Keratinocyte (primary cell): ENCODE results near the gene SLC4A9. TPM values are rescaled to one million over a fixed set of nuclear protein-coding genes. Genes with fewer than 3 reads are reported as not detected.
A peak's percentile ranks its signal among the peaks of the same experiment; 100 is the strongest.

Experiments
- DNase-seq: peaks from one replicate; pipeline ENCODE4 v3.0.0-alpha.2; 2011; ENCODE audit warnings: low read depth, missing footprints, low spot score
- FAIRE-seq: peaks from 2 replicates; lab custom pipeline; 2011; peaks lifted over from hg19 to GRCh38; lab: Jason Lieb, UNC
- H2AFZ ChIP-seq: 2 replicates; pipeline ENCODE4 v1.6.0; 2012; ENCODE audit warnings: low read length, control low read depth, inconsistent platforms; ENCODE audit not compliant: control insufficient read depth
- H3K27ac ChIP-seq: 2 replicates; pipeline ENCODE4 v1.5.1; 2011; ENCODE audit warnings: low read length; ENCODE audit not compliant: control insufficient read depth, insufficient read depth
- H3K27me3 ChIP-seq: 3 replicates; pipeline ENCODE4 v1.6.0; 2011; ENCODE audit warnings: low read length; ENCODE audit not compliant: control insufficient read depth, insufficient read depth; ENCODE audit errors: extremely low read depth
- H3K36me3 ChIP-seq, 2 experiments: 2 replicates in 1 of 2; 3 replicates in 1 of 2; pipeline ENCODE4 v1.5.1; 2011; ENCODE audit warnings: low read length in 2 of 2, mild to moderate bottlenecking in 1 of 2; ENCODE audit not compliant: control insufficient read depth in 2 of 2, insufficient read depth in 2 of 2; ENCODE audit errors: extremely low read depth in 1 of 2
- H3K4me1 ChIP-seq: 3 replicates; pipeline ENCODE4 v1.5.1; 2011; ENCODE audit warnings: low read length; ENCODE audit not compliant: control insufficient read depth, insufficient read depth; ENCODE audit errors: extremely low read depth
- H3K4me2 ChIP-seq: 3 replicates; pipeline ENCODE4 v1.6.0; 2011; ENCODE audit warnings: low read depth, low read length; ENCODE audit not compliant: control insufficient read depth, insufficient read depth; ENCODE audit errors: extremely low read depth
- H3K4me3 ChIP-seq, 3 experiments: fragments of 200-600 bp in 1 of 3; sonication (generic) in 1 of 3; 2 replicates in 2 of 3; 3 replicates in 1 of 3; pipeline ENCODE4 v1.5.1; 2011 to 2016; ENCODE audit warnings: low read length in 3 of 3, mild to moderate bottlenecking in 3 of 3, control low read depth in 2 of 3, inconsistent platforms in 1 of 3, low read depth in 1 of 3, mixed read lengths in 1 of 3, mixed run types in 1 of 3, moderate library complexity in 1 of 3; ENCODE audit not compliant: control insufficient read depth in 2 of 3, insufficient read depth in 2 of 3; ENCODE audit errors: extremely low read depth in 1 of 3
- H3K79me2 ChIP-seq: 2 replicates; pipeline ENCODE4 v1.6.0; 2012; ENCODE audit warnings: low read length; ENCODE audit not compliant: control insufficient read depth, insufficient read depth
- H3K9ac ChIP-seq: 3 replicates; pipeline ENCODE4 v1.6.0; 2011; ENCODE audit warnings: low read length; ENCODE audit not compliant: control insufficient read depth, insufficient read depth; ENCODE audit errors: extremely low read depth
- H3K9me1 ChIP-seq: 3 replicates; pipeline ENCODE4 v1.6.0; 2011; ENCODE audit warnings: low read length; ENCODE audit not compliant: control insufficient read depth, insufficient read depth; ENCODE audit errors: extremely low read depth
- H3K9me3 ChIP-seq: 2 replicates; pipeline ENCODE4 v1.5.1; 2012; ENCODE audit warnings: low read depth, low read length; ENCODE audit not compliant: control insufficient read depth
- H4K20me1 ChIP-seq: 3 replicates; pipeline ENCODE4 v1.6.0; 2011; ENCODE audit warnings: low read length; ENCODE audit not compliant: control insufficient read depth, insufficient read depth; ENCODE audit errors: extremely low read depth
- CTCF ChIP-seq, 3 experiments: IDR thresholded peaks in 1 of 3; conservative IDR thresholded peaks in 1 of 3; optimal IDR thresholded peaks in 1 of 3; 2 replicates in 2 of 3; 3 replicates in 1 of 3; pipeline versions ENCODE3 to v1.5.1; 2011; ENCODE audit warnings: low read length in 3 of 3, mild to moderate bottlenecking in 3 of 3, moderate library complexity in 2 of 3, control low read depth in 1 of 3, inconsistent platforms in 1 of 3; ENCODE audit not compliant: insufficient read depth in 2 of 3; ENCODE audit errors: extremely low read depth in 1 of 3
- EZH2 ChIP-seq: IDR thresholded peaks from one replicate; pipeline ENCODE4 v1.6.1; 2012; ENCODE audit warnings: inconsistent platforms, mild to moderate bottlenecking, low read length, moderate library complexity
- dilution Hi-C: fragments of 300-500 bp; cut with MboI; formaldehyde crosslinking; loops from one replicate; pipeline ENCODE4 v1.7.0; 2020; ENCODE audit warnings: low sequenced_read_pairs; ENCODE audit not compliant: extremely low pct_ligation_motif_present
- polyA plus RNA-seq, 5 experiments: library from polyadenylated mRNA; depleted of rRNA in 3 of 5; stranded (reverse) in 3 of 5; stranded (forward) in 1 of 5; unstranded in 1 of 5; fragments of >200 nt; gene quantifications; 1 replicate in 1 of 5; 2 replicates in 3 of 5; 3 replicates in 1 of 5; pipeline versions ENCODE4 v1.2.1 to v1.2.3, GENCODE V29; 2011 to 2012; ENCODE audit warnings: missing spikeins in 2 of 5, low read depth in 1 of 5, low replicate concordance in 1 of 5

Gene SLC4A9
- polyA plus RNA-seq, 1 donor (not counting 4 experiments of a cell fraction or from before 2014, with no cell fraction given): 0.07 TPM

GRCh38 chr5:140321796-140322195, 38.2 kb upstream of the SLC4A9 start:
- no peaks in the 10 kb centered on the region for H3K27me3 ChIP-seq
- H3K27ac ChIP-seq: no peak overlapping the region
- H3K36me3 ChIP-seq: no peaks in the 10 kb centered on the region
- no peak overlapping the region for H3K9ac ChIP-seq
- no peaks in the 10 kb centered on the region for H4K20me1 ChIP-seq
- H3K4me2 ChIP-seq: no peak overlapping the region
- peaks cover 55% of the 10 kb centered on the region for H3K4me1 ChIP-seq
- dilution Hi-C loops: no loop called here
- no peaks in the 10 kb centered on the region for H3K79me2 ChIP-seq
- H2AFZ ChIP-seq: no peak overlapping the region
- FAIRE-seq: no peak
- TF ChIP-seq EZH2: no peak
- H3K9me1 ChIP-seq: no peaks in the 10 kb centered on the region
- no peak for DNase-seq
- no peak overlapping the region for H3K4me3 ChIP-seq
- H3K9me3 ChIP-seq: no peaks in the 10 kb centered on the region

DNA sequence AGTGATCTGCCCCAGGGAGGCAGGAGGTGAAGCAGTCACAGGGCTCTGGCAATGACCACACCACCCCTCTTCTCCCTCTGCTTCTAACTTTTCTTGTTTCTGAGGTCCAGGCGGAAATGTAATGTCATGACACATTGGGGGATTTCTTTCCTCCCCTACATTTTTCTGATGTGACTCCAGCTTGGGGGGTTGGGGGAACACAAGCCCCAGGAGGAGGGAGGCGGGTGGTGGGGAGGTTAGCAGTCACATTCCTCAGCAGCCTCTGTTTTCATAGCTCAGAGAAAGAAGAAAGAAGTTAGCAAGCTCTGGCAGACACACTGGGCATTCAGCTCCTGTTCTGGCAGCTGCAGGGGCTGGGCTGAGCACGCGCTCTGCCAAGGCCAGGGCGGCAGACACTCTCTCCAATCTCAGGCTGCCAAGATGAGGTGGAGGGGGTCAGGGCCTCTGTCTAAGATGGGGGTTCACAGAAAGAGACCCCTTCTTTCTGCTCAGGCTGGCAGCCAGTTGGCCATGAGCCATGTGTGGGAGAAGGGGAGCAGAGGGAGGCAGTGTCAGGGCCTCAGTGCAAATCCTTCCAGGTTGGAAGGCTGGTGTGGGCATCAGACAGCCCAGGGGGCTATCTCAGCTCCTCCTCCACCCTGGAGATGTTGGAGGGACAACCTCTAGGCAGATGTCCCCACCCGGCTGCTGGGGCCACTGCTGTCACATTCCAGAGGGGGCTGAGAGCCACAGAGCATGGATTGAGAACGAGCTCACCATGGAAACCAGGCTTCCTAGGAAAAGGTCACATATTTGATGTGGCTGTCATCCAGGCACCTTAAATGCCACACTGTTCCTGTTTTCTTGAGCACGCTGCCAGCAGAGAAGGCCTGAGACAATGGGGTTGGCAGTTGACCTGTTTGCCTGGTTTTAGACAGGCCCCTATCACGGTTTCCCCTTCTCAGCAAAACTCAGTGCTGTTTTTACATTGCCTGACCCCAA, 37.0 kb upstream of the SLC4A9 start:
- Histone ChIP-seq H2AFZ (peak overlapping the region; percentile 73), H4K20me1 (no peaks in the 10 kb centered on the region)
- FAIRE-seq: peak; percentile 83

More for the DNA sequence above, 37.0 kb upstream of the SLC4A9 start:
- Histone ChIP-seq H3K4me1 (peaks cover 45% of the 10 kb centered on the region), H3K36me3 (no peaks in the 10 kb centered on the region), H3K27me3 (no peaks in the 10 kb centered on the region), H3K4me2 (peak overlapping the region; percentile 46), H3K9me3 (no peaks in the 10 kb centered on the region), H3K79me2 (no peaks in the 10 kb centered on the region), H3K4me3 (no peak overlapping the region), H3K9ac (peak overlapping the region; percentile 59), H3K27ac (peak overlapping the region; percentile 69), H3K9me1 (no peaks in the 10 kb centered on the region)
- dilution Hi-C loops: no loop called here
- DNase-seq: no peak
- TF ChIP-seq CTCF (optimal IDR thresholded peaks at IDR 0.05 in 1 of 3, IDR thresholded peaks at IDR 0.05 in 1 of 3, conservative IDR thresholded peaks at IDR 0.05 in 1 of 3; ENCODE audit: extremely low read depth in 1 of 3, insufficient read depth in 2 of 3, low read length in 3 of 3) (no peak), EZH2 (no peak)
